IPS-20b (cell line): ENCODE data around the gene GRIK2.

Experiments used
- H3K27ac ChIP-seq: one replicate; pipeline ENCODE4 v1.5.1; 2013; ENCODE audit warnings: low read length
- H3K27me3 ChIP-seq: 2 replicates; pipeline ENCODE4 v1.6.1; 2013; ENCODE audit warnings: mild to moderate bottlenecking, low read length, inconsistent platforms; ENCODE audit not compliant: insufficient read depth
- H3K36me3 ChIP-seq: 2 replicates; pipeline ENCODE4 v1.6.1; 2013; ENCODE audit warnings: low read depth, mild to moderate bottlenecking, inconsistent platforms, low read length, moderate library complexity; ENCODE audit not compliant: insufficient read depth
- H3K4me1 ChIP-seq: 2 replicates; pipeline ENCODE4 v1.6.1; 2013; ENCODE audit warnings: mild to moderate bottlenecking, control low read depth, inconsistent platforms, low read length, moderate library complexity; ENCODE audit not compliant: insufficient read depth
- H3K4me3 ChIP-seq: 2 replicates; pipeline ENCODE4 v1.5.1; 2013; ENCODE audit warnings: mild to moderate bottlenecking, low read length, inconsistent platforms
- H3K9ac ChIP-seq: 2 replicates; pipeline ENCODE4 v1.6.1; 2013; ENCODE audit warnings: low read depth, mild to moderate bottlenecking, inconsistent platforms, low read length, moderate library complexity
- H3K9me3 ChIP-seq: 2 replicates; pipeline ENCODE4 v1.6.1; 2013; ENCODE audit warnings: mild to moderate bottlenecking, low read depth, low read length, inconsistent platforms; ENCODE audit not compliant: insufficient read depth

Gene GRIK2

GRCh38 chr6:101650402-101651100 is 257.0 kb downstream of the GRIK2 start:
- Histone ChIP-seq H3K4me1 (peaks cover 19% of the 10 kb centered on the region), H3K9ac (no peak overlapping the region), H3K27ac (no peak overlapping the region), H3K36me3 (no peaks in the 10 kb centered on the region), H3K27me3 (no peaks in the 10 kb centered on the region), H3K9me3 (no peaks in the 10 kb centered on the region), H3K4me3 (peak overlapping the region; percentile 37; the same call in 1 of the 2 replicates)

GRCh38 chr6:101652079-101652478 is 258.6 kb downstream of the GRIK2 start:
- Histone ChIP-seq H3K27ac (no peak overlapping the region), H3K9me3 (no peaks in the 10 kb centered on the region)

GRCh38 chr6:101655109-101655508 is 261.6 kb downstream of the GRIK2 start:
- no peaks in the 10 kb centered on the region for H3K36me3 ChIP-seq
- H3K27me3 ChIP-seq = no peaks in the 10 kb centered on the region
- H3K9me3 ChIP-seq = no peaks in the 10 kb centered on the region

More at GRCh38 chr6:101652079-101652478, 258.6 kb downstream of the GRIK2 start:
- Histone ChIP-seq H3K4me3 (no peak overlapping the region), H3K4me1 (peaks cover 19% of the 10 kb centered on the region), H3K27me3 (no peaks in the 10 kb centered on the region), H3K9ac (no peak overlapping the region), H3K36me3 (no peaks in the 10 kb centered on the region)

GRCh38 chr6:101662111-101662897 is 268.8 kb downstream of the GRIK2 start:
- no peaks in the 10 kb centered on the region for H3K27me3 ChIP-seq
- no peaks in the 10 kb centered on the region for H3K9me3 ChIP-seq
- H3K27ac ChIP-seq = no peak overlapping the region
- no peaks in the 10 kb centered on the region for H3K4me1 ChIP-seq
- no peak overlapping the region for H3K9ac ChIP-seq
- no peak overlapping the region for H3K4me3 ChIP-seq
- H3K36me3 ChIP-seq = no peaks in the 10 kb centered on the region

More at GRCh38 chr6:101655109-101655508, 261.6 kb downstream of the GRIK2 start:
- no peak overlapping the region for H3K9ac ChIP-seq
- no peak overlapping the region for H3K4me3 ChIP-seq
- H3K27ac ChIP-seq = no peak overlapping the region
- peaks cover 12% of the 10 kb centered on the region for H3K4me1 ChIP-seq

GRCh38 chr6:101663100-101663499 is 269.6 kb downstream of the GRIK2 start:
- Histone ChIP-seq H3K27me3 (no peaks in the 10 kb centered on the region), H3K36me3 (no peaks in the 10 kb centered on the region), H3K4me1 (no peaks in the 10 kb centered on the region), H3K27ac (no peak overlapping the region), H3K9me3 (no peaks in the 10 kb centered on the region), H3K4me3 (no peak overlapping the region), H3K9ac (no peak overlapping the region)

GRCh38 chr6:101666256-101666655 is 272.7 kb downstream of the GRIK2 start:
- Histone ChIP-seq H3K9me3 (no peaks in the 10 kb centered on the region), H3K27me3 (no peaks in the 10 kb centered on the region), H3K27ac (no peak overlapping the region), H3K9ac (no peak overlapping the region), H3K4me3 (no peak overlapping the region), H3K36me3 (no peaks in the 10 kb centered on the region), H3K4me1 (no peaks in the 10 kb centered on the region)

- Histone ChIP-seq H3K27ac (no peak overlapping the region), H3K4me3 (no peak overlapping the region), H3K4me1 (no peaks in the 10 kb centered on the region), H3K9me3 (no peaks in the 10 kb centered on the region), H3K36me3 (no peaks in the 10 kb centered on the region), H3K27me3 (no peaks in the 10 kb centered on the region), H3K9ac (no peak overlapping the region)
Measured at GRCh38 chr6:101668496-101669030, 275.1 kb downstream of the GRIK2 start.

GRCh38 chr6:101676187-101676586 is 282.7 kb downstream of the GRIK2 start:
- H3K36me3 ChIP-seq = no peaks in the 10 kb centered on the region
- no peak overlapping the region for H3K27ac ChIP-seq
- H3K27me3 ChIP-seq = no peaks in the 10 kb centered on the region

GRCh38 chr6:101682937-101683336 is 289.4 kb downstream of the GRIK2 start:
- H3K9ac ChIP-seq = no peak overlapping the region

More at GRCh38 chr6:101676187-101676586, 282.7 kb downstream of the GRIK2 start:
- Histone ChIP-seq H3K9me3 (no peaks in the 10 kb centered on the region), H3K4me1 (no peaks in the 10 kb centered on the region), H3K9ac (no peak overlapping the region), H3K4me3 (no peak overlapping the region)

GRCh38 chr6:101683884-101684283 is 290.4 kb downstream of the GRIK2 start:
- Histone ChIP-seq H3K4me1 (peaks cover 12% of the 10 kb centered on the region; the same call in 1 of the 2 replicates), H3K9me3 (no peaks in the 10 kb centered on the region), H3K36me3 (no peaks in the 10 kb centered on the region), H3K4me3 (no peak overlapping the region), H3K9ac (no peak overlapping the region), H3K27ac (no peak overlapping the region), H3K27me3 (no peaks in the 10 kb centered on the region)

More at GRCh38 chr6:101682937-101683336, 289.4 kb downstream of the GRIK2 start:
- Histone ChIP-seq H3K9me3 (no peaks in the 10 kb centered on the region), H3K27me3 (no peaks in the 10 kb centered on the region), H3K36me3 (no peaks in the 10 kb centered on the region), H3K4me1 (peaks cover 12% of the 10 kb centered on the region; the same call in 1 of the 2 replicates), H3K4me3 (no peak overlapping the region), H3K27ac (no peak overlapping the region)

- Histone ChIP-seq H3K4me1 (peaks cover 10% of the 10 kb centered on the region; the same call in 1 of the 2 replicates), H3K4me3 (no peak overlapping the region)
Measured at GRCh38 chr6:101686653-101687052, 293.1 kb downstream of the GRIK2 start.

More at GRCh38 chr6:101686653-101687052, 293.1 kb downstream of the GRIK2 start:
- Histone ChIP-seq H3K27me3 (no peaks in the 10 kb centered on the region), H3K9ac (no peak overlapping the region), H3K9me3 (no peaks in the 10 kb centered on the region), H3K27ac (no peak overlapping the region), H3K36me3 (no peaks in the 10 kb centered on the region)
